BJ (cell line): ENCODE measurements around the gene TTI1. TPM values are rescaled to one million over a fixed set of nuclear protein-coding genes. Genes with fewer than 3 reads are reported as not detected.

Source experiments
- CTCF ChIA-PET: fragments of 350-600 bp; formaldehyde crosslinking; extraction: SDS; loops from one replicate; lab custom pipeline; 2021; ENCODE audit warnings: antibody characterized with exemption, inconsistent platforms; lab: Yijun Ruan, JAX
- POLR2A ChIA-PET: fragments of 300-600 bp; sonication (Branson Sonifier 250); formaldehyde crosslinking; extraction: SDS; loops from one replicate; lab custom pipeline; 2021; ENCODE audit warnings: antibody characterized with exemption; lab: Charles Lee
- DNase-seq: peaks from one replicate; pipeline ENCODE4 v3.0.0-alpha.2; 2011; ENCODE audit warnings: low read depth
- H3K27me3 ChIP-seq: 2 replicates; pipeline ENCODE4 v1.6.0; 2011; ENCODE audit warnings: low read length; ENCODE audit not compliant: control insufficient read depth, insufficient read depth
- H3K36me3 ChIP-seq: 2 replicates; pipeline ENCODE4 v1.5.1; 2011; ENCODE audit warnings: low read length; ENCODE audit not compliant: control insufficient read depth, insufficient read depth
- H3K4me3 ChIP-seq: 2 replicates; pipeline ENCODE4 v1.5.1; 2011; ENCODE audit warnings: low read depth, mild to moderate bottlenecking, control low read depth, low read length
- CTCF ChIP-seq: IDR thresholded peaks from 2 replicates; pipeline ENCODE4 v1.5.1; 2011; ENCODE audit warnings: low read depth, mild to moderate bottlenecking, control low read depth, inconsistent platforms, low read length, moderate library complexity; ENCODE audit not compliant: insufficient read depth
- polyA plus RNA-seq: library from polyadenylated mRNA; depleted of rRNA; stranded (reverse); fragments of >200 nt; gene quantifications from 2 replicates; pipeline ENCODE4 v1.2.3, GENCODE V29; 2011

Gene TTI1
- polyA plus RNA-seq, 1 experiment = 12.7 TPM

GRCh38 chr20:37936451-37936850, 96.8 kb downstream of the TTI1 start:
- DNase-seq = no peak
- POLR2A ChIA-PET = no interaction called here
- peaks cover 20% of the 10 kb centered on the region for H3K27me3 ChIP-seq
- no peaks in the 10 kb centered on the region for H3K36me3 ChIP-seq
- H3K4me3 ChIP-seq = no peak overlapping the region
- no peak for TF ChIP-seq CTCF
- CTCF ChIA-PET = no interaction called here

GRCh38 chr20:37936041-37936440, 97.2 kb downstream of the TTI1 start:
- H3K4me3 ChIP-seq = no peak overlapping the region
- peaks cover 21% of the 10 kb centered on the region for H3K27me3 ChIP-seq
- H3K36me3 ChIP-seq = no peaks in the 10 kb centered on the region
- CTCF ChIA-PET = no interaction called here
- POLR2A ChIA-PET = no interaction called here
- TF ChIP-seq CTCF = no peak
- no peak for DNase-seq

- no peak for DNase-seq
- no peak for TF ChIP-seq CTCF
- Histone ChIP-seq H3K27me3 (peaks cover 21% of the 10 kb centered on the region), H3K4me3 (no peak overlapping the region), H3K36me3 (no peaks in the 10 kb centered on the region)
- CTCF ChIA-PET = interaction anchor here (1.6 kb wide), 1 partner anchor 18 kb away, joined by 3 read pairs; no protein-coding TSS in a partner anchor
- POLR2A ChIA-PET = no interaction called here
These were observed 97.8 kb downstream of the TTI1 start for GRCh38 chr20:37935435-37935834.

- CTCF ChIA-PET = interaction anchor here (0.5 to 1.6 kb wide), 3 partner anchors 17 to 313 kb away, joined by 3 read pairs; no protein-coding TSS in a partner anchor
- no peak for TF ChIP-seq CTCF
- peaks cover 24% of the 10 kb centered on the region for H3K27me3 ChIP-seq
- no peaks in the 10 kb centered on the region for H3K36me3 ChIP-seq
- POLR2A ChIA-PET = no interaction called here
- DNase-seq = no peak
- H3K4me3 ChIP-seq = no peak overlapping the region
These were observed 98.5 kb downstream of the TTI1 start for GRCh38 chr20:37934634-37935375.

- no peak overlapping the region for H3K4me3 ChIP-seq
- ChIA-PET CTCF (interaction anchor here (0.5 to 1.6 kb wide), 3 partner anchors 16 to 312 kb away, joined by 3 read pairs; no protein-coding TSS in a partner anchor), POLR2A (no interaction called here)
- H3K36me3 ChIP-seq = no peaks in the 10 kb centered on the region
- H3K27me3 ChIP-seq = peaks cover 26% of the 10 kb centered on the region
- no peak for TF ChIP-seq CTCF
- no peak for DNase-seq
These were observed 99.2 kb downstream of the TTI1 start for GRCh38 chr20:37933786-37934633.
